Rectal smooth muscle tissue (tissue), 1 donor: ENCODE results near the gene PACSIN2.

Experiments
- H3K27ac ChIP-seq: one replicate; pipeline ENCODE4 v1.7.0; 2013; ENCODE audit warnings: low read depth, low read length, inconsistent platforms
- H3K27me3 ChIP-seq: one replicate; pipeline ENCODE4 v1.7.0; 2013; ENCODE audit warnings: low read length; ENCODE audit not compliant: control insufficient read depth, insufficient read depth
- H3K36me3 ChIP-seq: one replicate; pipeline ENCODE4 v1.7.0; 2013; ENCODE audit warnings: low read length; ENCODE audit not compliant: control insufficient read depth, insufficient read depth
- H3K4me1 ChIP-seq: one replicate; pipeline ENCODE4 v1.7.0; 2013; ENCODE audit warnings: low read length; ENCODE audit not compliant: control insufficient read depth, insufficient read depth
- H3K4me3 ChIP-seq: one replicate; pipeline ENCODE4 v1.7.0; 2013; ENCODE audit warnings: low read length
- H3K9ac ChIP-seq: one replicate; pipeline ENCODE4 v1.7.0; 2013; ENCODE audit warnings: low read length

Gene PACSIN2

DNA sequence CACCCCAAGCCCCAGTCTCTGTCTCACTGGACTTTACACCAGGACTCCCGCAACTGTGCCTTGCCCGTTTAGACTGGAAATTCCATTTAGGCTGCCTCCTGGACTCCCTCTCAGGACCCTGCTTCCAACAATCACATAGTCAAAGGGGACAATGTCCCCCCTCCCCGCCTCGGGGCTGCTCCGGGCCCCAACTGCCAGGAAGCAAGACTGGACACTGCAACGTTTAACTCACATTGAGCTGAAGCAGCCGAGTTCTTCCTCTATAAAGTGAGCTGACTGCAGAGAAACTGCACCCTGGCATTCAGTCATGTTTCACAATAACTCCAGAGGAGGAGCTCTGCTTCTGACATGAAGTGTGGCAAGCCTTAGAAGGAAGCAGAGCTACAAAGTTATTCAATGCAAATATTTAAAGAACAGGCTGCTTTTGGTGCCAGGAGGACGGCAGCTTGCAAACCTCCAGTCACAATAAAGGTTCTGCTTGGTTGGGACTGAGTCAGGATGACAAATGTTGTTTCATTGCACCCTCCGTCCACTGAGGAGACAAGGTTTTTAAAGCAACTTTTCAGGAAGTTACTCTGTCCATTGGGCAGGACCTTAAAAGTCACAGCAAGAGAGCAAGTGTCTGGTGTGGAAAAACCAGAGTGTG, 19.9 kb downstream of the PACSIN2 start:
- H3K27me3 ChIP-seq, result no peaks in the 10 kb centered on the region
- H3K36me3 ChIP-seq, result no peaks in the 10 kb centered on the region
- H3K27ac ChIP-seq, result peak overlapping the region; percentile 92
- H3K4me1 ChIP-seq, result peaks cover 31% of the 10 kb centered on the region
- peak overlapping the region; percentile 44 for H3K4me3 ChIP-seq
- H3K9ac ChIP-seq, result peak overlapping the region; percentile 26

DNA sequence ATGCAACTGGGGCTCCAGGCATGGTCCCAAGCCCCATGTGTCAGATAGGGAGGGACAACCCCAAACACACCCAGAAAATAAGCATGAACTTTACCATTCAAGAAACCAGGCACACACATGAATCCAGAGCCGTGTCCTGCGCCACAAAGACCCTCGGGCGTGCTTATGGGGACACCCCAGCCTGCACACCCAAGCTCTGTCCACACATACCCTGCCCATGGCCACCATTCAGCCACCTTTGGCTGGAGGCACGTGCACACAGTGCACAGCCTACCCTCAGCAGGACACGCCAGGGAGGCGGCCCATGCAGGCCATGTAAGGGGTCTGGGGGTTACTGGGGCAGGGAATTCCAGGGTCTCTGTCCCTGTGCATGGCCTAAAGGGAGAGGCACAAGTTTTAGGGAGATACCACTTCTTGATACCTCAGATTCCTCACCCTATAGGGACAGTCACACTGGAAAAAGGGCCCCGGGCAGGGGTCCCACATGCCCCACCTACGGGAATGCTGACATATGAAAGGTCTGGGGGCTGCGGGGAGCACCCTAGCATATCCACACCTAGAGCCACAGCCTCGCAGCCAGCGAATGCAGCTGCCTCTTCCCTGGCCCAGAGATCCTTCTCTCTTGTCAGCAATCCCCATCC, 20.6 kb downstream of the PACSIN2 start:
- H3K4me1 ChIP-seq, result peaks cover 29% of the 10 kb centered on the region
- peak overlapping the region; percentile 92 for H3K27ac ChIP-seq
- H3K36me3 ChIP-seq, result no peaks in the 10 kb centered on the region
- H3K4me3 ChIP-seq, result peak overlapping the region; percentile 44
- H3K9ac ChIP-seq, result peak overlapping the region; percentile 26
- H3K27me3 ChIP-seq, result no peaks in the 10 kb centered on the region

DNA sequence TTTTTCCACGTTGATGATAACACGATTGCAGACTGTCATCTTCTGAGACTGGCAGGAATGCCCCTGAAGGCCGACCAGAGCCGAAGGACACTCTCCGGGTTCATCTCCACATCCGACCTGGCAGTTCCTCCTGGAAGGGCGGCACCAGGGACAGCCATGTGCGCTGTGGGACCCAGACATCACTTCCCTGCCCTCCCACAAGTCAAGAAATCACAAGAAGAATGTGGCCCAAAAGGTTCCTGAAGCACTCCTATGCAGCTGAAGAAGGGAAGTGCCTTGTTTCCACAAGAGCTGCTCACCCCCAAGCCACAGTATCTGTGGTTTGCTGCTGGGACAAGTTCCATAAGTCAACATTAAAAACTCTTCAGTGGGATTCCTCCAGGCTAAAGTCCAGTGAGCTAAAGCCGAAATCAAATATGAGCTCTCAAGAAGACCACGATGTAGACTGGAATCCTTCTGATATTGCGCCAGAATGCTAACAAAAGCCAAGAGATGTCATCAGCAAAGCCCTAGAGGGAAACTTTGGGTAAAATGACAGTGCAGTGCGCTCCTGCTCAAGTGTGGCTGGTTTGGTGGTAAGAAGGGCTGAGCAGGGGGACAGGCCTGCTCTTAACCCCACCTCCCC, 21.2 kb downstream of the PACSIN2 start:
- Histone ChIP-seq H3K4me3 (peak overlapping the region; percentile 44), H3K27ac (peak overlapping the region; percentile 92), H3K9ac (no peak overlapping the region), H3K4me1 (peaks cover 29% of the 10 kb centered on the region), H3K36me3 (no peaks in the 10 kb centered on the region), H3K27me3 (no peaks in the 10 kb centered on the region)

DNA sequence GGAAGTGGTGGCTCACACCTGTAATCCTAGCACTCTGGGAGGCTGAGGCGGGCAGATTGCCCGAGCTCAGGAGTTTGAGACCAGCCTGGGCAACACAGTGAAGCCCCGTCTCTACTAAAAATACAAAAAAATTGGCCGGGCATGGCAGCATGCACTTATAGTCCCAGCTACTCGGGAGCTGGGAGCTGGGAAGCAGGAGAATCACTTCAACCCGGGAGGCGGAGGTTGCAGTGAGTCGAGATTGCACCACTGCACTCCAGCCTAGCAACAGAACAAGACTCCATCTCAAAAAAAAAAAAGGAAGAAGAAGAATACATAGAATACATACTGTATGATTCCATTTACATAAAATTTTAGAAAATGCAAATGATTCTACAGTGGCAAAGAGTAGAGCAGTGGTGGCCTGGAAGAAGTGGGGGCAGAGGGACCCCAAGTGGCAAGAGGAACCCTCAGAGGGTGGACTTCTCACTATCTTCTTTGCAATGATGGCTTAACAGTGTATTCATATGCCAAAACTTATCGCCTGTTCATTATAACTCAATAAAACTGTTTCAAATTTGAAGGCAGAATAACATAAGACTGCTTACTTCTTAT, 22.0 kb downstream of the PACSIN2 start:
- no peak overlapping the region for H3K9ac ChIP-seq

DNA sequence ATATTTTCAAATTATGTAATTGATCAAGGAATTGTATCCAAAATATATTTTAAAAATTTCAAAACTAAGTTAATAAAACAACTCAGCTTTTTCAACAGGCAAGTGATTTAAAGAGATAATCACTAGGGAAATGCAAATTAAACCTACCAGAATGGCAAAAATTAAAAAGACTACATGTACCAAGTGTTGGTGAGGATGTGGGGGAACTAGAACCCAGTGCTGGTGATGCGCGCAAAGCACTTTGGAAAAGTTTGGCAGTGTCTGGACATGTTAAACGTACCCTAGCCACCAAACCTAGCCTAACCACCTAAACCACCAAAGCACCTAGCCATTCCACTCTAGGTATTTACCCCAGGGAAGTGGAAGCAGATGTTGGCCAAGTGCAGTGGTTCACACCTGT, 22.9 kb downstream of the PACSIN2 start:
- Histone ChIP-seq H3K9ac (no peak overlapping the region), H3K4me1 (peaks cover 29% of the 10 kb centered on the region), H3K27ac (peak overlapping the region; percentile 62), H3K36me3 (no peaks in the 10 kb centered on the region), H3K27me3 (no peaks in the 10 kb centered on the region), H3K4me3 (no peak overlapping the region)

More for the DNA sequence above, 22.0 kb downstream of the PACSIN2 start:
- H3K36me3 ChIP-seq, result no peaks in the 10 kb centered on the region
- no peak overlapping the region for H3K4me3 ChIP-seq
- H3K4me1 ChIP-seq, result peaks cover 29% of the 10 kb centered on the region
- H3K27me3 ChIP-seq, result no peaks in the 10 kb centered on the region
- peak overlapping the region; percentile 92 for H3K27ac ChIP-seq

DNA sequence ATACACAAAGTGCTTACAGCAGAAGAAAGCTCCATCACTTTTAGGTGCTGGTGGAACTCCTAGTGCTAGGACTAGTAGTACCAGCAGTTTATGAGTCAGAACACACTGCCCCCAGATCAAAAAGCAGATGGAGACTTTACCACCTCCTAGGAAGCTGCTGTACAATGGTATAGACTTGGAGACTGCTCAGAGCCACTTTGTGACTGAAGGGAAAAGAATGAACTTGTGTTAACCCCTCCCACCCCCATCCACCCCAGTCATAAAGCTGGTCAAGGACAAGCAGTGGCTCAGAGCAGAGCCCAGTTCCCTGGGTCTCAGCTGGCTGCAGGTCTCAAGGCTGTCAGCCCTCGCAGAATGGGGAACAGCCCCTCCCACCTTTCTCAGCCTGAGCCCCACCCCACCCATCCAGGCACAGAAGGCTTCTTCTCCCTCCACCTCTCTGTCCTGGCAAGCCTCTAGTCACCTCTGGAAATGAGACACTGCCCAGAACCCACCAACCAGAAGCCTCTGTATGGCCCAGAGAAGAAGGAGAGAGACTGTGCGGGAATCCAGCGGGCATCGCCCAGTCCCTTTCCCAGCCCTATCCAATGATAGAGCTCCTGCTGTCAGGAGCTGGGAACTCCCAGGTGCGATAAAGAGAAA, 23.8 kb downstream of the PACSIN2 start:
- Histone ChIP-seq H3K4me3 (no peak overlapping the region), H3K36me3 (no peaks in the 10 kb centered on the region), H3K9ac (no peak overlapping the region), H3K27ac (peak overlapping the region; percentile 62), H3K27me3 (no peaks in the 10 kb centered on the region), H3K4me1 (peaks cover 24% of the 10 kb centered on the region)

DNA sequence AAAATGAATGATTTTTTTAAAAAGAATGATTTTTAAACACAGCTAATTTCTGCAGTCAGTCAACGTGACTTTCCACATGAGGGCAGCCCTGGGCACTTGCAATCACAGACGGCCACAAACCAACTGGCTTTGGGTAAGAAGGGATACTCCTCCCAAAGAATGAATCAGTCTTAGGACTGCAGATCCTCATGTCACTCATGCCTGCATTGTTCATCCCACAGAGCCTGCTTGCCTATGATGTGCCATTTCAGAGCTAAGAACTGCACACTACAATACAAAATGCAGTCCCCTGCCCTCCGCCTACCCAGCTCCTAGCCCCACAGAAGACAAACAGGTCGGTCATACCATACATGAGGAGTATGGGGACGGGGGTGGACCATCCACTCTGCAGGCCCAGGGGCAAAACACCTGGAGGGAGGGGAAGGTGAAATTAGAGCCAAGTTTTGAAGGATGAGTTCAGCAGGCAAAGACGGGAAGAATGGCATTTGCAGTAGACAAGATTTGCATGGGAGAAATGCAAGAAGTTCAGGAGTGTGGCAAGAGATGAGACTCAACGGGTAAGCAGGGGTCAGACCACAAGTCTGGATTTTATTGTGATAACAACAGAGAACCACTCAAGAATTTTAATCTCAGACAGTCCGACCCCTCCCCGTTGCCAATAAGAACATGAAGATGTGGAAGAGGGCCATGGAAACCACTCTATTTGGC, 24.7 kb downstream of the PACSIN2 start:
- no peak overlapping the region for H3K4me3 ChIP-seq
- H3K36me3 ChIP-seq, result no peaks in the 10 kb centered on the region
- no peak overlapping the region for H3K9ac ChIP-seq
- H3K4me1 ChIP-seq, result peaks cover 19% of the 10 kb centered on the region
- H3K27ac ChIP-seq, result peak overlapping the region; percentile 52
- H3K27me3 ChIP-seq, result no peaks in the 10 kb centered on the region

DNA sequence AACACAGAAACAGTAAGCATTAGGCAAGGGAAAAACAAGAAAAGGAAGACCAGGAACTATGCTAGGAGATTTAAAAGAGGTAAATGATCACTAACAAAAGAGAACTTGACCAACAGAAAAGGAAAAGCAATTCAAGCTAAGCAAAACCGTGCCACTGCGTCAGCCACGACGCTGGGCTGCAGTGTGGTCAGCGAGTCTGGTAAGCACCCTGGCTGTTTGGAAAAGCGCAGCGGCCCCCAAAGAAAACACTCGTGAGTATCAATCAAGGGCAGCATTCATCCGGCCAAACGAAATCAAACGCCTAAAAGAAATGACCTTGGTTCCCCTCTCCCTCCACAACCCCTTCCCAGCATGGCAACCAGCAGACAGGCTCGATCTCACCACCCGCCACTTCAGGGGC, 28.8 kb downstream of the PACSIN2 start:
- Histone ChIP-seq H3K36me3 (no peaks in the 10 kb centered on the region), H3K4me1 (peaks cover 7% of the 10 kb centered on the region), H3K9ac (no peak overlapping the region), H3K27me3 (no peaks in the 10 kb centered on the region), H3K4me3 (no peak overlapping the region), H3K27ac (no peak overlapping the region)

DNA sequence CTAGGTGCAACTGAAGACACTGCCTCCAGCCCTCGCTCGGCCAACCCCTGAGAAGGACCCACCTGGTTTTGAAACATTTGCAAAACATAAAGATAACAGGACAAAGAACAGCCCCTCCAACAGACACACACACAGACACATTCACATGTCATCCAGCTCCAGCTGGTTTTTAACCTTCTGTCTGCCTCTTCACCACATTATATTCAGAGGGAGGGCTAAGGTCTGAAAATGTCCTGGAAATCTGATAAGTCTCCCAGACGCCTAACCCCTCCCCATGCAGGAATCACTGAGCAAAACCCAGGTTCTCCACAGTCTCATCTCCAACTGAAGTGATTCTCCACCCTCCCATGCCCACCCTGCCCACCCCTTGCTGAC, 29.4 kb downstream of the PACSIN2 start:
- H3K9ac ChIP-seq, result no peak overlapping the region
- H3K36me3 ChIP-seq, result no peaks in the 10 kb centered on the region
- peaks cover 5% of the 10 kb centered on the region for H3K4me1 ChIP-seq
- H3K27me3 ChIP-seq, result no peaks in the 10 kb centered on the region
- H3K27ac ChIP-seq, result no peak overlapping the region
- H3K4me3 ChIP-seq, result no peak overlapping the region

DNA sequence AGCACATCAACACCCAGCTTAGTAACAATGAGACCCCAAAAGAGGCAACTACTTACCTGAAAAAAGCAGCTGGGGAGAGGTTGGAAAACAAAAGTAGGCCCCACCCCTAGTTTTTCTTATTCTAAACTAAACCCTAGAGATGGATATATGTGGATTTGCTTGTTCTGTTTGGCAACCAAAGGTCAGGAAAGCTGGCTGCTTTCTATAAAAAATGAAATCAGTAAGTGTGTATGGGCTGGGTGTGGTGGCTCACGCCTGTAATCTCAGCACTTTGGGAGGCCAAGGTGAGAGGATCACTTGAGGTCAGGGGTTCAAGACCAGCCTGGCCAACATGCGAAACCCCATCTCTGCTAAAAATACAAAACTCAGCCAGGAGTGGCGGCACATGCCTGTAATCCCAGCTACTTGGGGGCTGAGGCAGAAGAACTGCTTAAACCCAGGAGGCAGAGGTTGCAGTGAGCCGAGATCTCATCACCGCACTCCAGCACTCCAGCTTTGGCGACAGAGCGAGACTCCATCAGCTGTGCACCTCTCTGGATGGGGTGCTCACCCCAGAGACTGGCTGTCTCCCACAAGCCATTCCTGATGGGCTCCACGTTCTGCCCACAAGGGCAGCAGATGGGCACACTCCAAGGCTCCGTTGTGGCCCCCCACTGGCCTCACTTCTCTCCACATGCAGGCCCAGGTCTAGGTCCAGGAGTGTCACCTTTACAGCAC, 30.0 kb downstream of the PACSIN2 start:
- Histone ChIP-seq H3K36me3 (no peaks in the 10 kb centered on the region), H3K9ac (no peak overlapping the region), H3K27ac (no peak overlapping the region), H3K27me3 (no peaks in the 10 kb centered on the region), H3K4me3 (no peak overlapping the region), H3K4me1 (no peaks in the 10 kb centered on the region)

DNA sequence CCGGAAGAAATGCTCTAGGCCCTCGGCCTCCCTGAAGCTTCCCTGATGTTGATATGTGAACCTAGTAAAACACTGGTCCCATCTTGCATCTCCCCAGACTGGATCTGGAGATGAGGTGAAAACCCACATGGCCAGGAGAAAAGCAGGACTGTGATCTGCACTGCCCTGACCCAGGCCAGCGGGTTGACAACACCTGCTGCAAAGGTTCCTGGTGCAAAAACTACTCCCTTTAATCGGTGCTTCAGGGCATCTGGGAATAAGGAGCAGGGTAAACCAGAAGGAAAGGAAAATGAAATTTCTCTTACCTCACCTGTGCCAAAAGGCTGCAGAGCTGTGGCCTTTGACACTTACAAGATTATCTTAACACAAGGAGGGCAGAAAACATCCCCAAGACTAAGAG, 30.6 kb downstream of the PACSIN2 start:
- H3K36me3 ChIP-seq, result no peaks in the 10 kb centered on the region
- H3K4me3 ChIP-seq, result no peak overlapping the region
- no peak overlapping the region for H3K27ac ChIP-seq
- H3K27me3 ChIP-seq, result no peaks in the 10 kb centered on the region
- H3K9ac ChIP-seq, result no peak overlapping the region
- H3K4me1 ChIP-seq, result no peaks in the 10 kb centered on the region
